Fibroblast of villous mesenchyme (primary cell): ENCODE results near the gene TNN. TPM values are rescaled to one million over a fixed set of nuclear protein-coding genes. Genes with fewer than 3 reads are reported as not detected.
"Not testable (repeated sequence)": the region's sequence is repeated elsewhere in the genome, so short reads cannot be mapped to it uniquely, and the experiment has no call there.

Source experiments
- DNase-seq: peaks from one replicate; pipeline ENCODE4 v3.0.0-alpha.2; 2010; ENCODE audit warnings: low read depth
- H3K4me3 ChIP-seq: 2 replicates; pipeline ENCODE4 v1.5.1; 2011; ENCODE audit warnings: low read depth, mild to moderate bottlenecking, low read length
- total RNA-seq: library from RNA; depleted of rRNA; stranded (reverse); fragments of >200 nt; gene quantifications from 2 replicates; pipeline ENCODE4 v1.2.3, GENCODE V29; 2012
- TF ChIP-seq, protein P1 (sequence below): IDR thresholded peaks from 2 replicates; pipeline ENCODE4 v1.5.1; 2012; ENCODE audit warnings: low read depth, mild to moderate bottlenecking, low read length; ENCODE audit not compliant: insufficient read depth

The TNN gene
- not detected in 2 replicates for total RNA-seq

DNA sequence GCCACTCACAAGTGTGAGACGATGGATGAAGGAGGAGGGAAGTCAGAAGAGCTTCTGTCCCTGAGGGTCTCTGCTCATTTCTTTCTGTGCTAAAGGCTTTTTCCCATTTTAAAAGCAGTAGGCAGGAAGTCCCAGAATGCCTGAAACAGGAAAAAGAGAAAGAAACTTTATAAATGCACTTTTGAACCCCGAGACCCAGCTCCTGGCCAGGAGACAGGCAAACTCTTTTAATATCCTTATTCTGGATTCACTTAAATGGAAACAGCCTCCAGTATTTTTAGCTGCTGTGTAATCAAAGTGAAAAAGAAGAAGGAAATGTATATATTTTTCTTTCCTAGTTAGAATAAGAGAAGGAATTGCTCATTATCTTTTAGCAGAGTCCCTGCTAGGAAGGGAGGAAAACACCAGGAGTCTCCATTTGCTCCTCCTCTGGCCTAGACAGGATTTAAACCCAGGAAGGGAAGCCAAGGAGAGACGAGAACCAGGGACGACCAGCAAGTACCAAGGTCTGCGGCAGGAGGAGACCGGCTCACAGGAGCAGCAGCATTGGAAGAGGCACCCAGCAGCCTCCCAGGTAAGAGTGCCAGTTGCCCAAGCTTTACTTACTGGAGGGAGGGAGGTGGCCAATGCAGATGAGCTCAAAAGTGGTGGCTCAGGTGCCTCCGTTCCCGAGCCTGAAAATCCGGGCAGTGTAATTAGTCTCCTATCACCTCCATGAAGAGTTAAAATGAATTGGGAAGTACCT, at the start of gene TNN:
Gene TNN (plus strand): TSS at position 472 of the 745 bp plus-strand sequence. CDS start 9,586 bp downstream, outside the sequence.
- DNase-seq: no peak
- H3K4me3 ChIP-seq: no peak within 1 kb of the TSS
- TF ChIP-seq, protein P1, sequence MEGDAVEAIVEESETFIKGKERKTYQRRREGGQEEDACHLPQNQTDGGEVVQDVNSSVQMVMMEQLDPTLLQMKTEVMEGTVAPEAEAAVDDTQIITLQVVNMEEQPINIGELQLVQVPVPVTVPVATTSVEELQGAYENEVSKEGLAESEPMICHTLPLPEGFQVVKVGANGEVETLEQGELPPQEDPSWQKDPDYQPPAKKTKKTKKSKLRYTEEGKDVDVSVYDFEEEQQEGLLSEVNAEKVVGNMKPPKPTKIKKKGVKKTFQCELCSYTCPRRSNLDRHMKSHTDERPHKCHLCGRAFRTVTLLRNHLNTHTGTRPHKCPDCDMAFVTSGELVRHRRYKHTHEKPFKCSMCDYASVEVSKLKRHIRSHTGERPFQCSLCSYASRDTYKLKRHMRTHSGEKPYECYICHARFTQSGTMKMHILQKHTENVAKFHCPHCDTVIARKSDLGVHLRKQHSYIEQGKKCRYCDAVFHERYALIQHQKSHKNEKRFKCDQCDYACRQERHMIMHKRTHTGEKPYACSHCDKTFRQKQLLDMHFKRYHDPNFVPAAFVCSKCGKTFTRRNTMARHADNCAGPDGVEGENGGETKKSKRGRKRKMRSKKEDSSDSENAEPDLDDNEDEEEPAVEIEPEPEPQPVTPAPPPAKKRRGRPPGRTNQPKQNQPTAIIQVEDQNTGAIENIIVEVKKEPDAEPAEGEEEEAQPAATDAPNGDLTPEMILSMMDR: no peak

GRCh38 chr1:175019524-175019923, 48.1 kb upstream of the TNN start:
- no peak for DNase-seq
- no peak overlapping the region for H3K4me3 ChIP-seq
- TF ChIP-seq, protein P1: no peak

GRCh38 chr1:175023043-175023921, 44.4 kb upstream of the TNN start, which contains the start of gene MRPS14:
Gene MRPS14, minus strand, starts transcription at chr1:175023425. Its CDS starts 17 bp downstream, at chr1:175023408.
- peak within 1 kb of the TSS; percentile 75 for H3K4me3 ChIP-seq
- peak; percentile 99 for DNase-seq
- TF ChIP-seq, protein P1: no peak

GRCh38 chr1:175023922-175024242, 43.8 kb upstream of the TNN start:
- DNase-seq: not testable (repeated sequence)
- H3K4me3 ChIP-seq: peak overlapping the region; percentile 75

DNA sequence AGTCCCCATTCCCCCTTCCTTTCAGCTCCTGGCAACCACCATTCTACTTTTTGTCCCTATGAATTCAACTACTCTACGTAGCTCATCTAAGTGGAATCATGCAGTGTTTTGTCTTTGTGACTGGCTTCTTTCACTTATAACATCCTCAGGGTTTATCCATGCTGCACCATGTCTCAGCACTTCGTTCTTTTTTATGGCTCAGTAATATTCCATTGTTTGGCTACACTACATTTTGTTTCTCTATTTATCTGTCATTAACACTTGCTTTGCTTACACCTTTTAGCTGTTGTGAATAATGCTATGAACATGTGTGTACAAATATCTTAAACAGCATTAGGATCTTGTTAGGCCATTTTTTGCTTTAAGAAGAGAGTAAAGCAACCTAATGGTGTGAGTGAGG, 42.9 kb upstream of the TNN start:
- H3K4me3 ChIP-seq: no peak overlapping the region
- TF ChIP-seq, protein P1: no peak
- DNase-seq: no peak

- TF ChIP-seq, protein P1: no peak
- no peak overlapping the region for H3K4me3 ChIP-seq
- DNase-seq: no peak
These were observed 33.7 kb upstream of the TNN start for GRCh38 chr1:175033953-175034352.

GRCh38 chr1:175034775-175035174, 32.9 kb upstream of the TNN start:
- TF ChIP-seq, protein P1: no peak
- no peak for DNase-seq

More at GRCh38 chr1:175034775-175035174, 32.9 kb upstream of the TNN start:
- no peak overlapping the region for H3K4me3 ChIP-seq
